Mesenchymal stem cell (in vitro differentiated cells and primary cell): ENCODE results near the gene TRAPPC10.

Source experiments
- DNase-seq: peaks from one replicate; pipeline ENCODE4 v3.0.0-alpha.2; 2013
- H2AFZ ChIP-seq: one replicate; pipeline ENCODE4 v1.6.1; 2013; ENCODE audit warnings: low read depth, mild to moderate bottlenecking, control low read depth, inconsistent platforms, low read length, moderate library complexity
- H2AK5ac ChIP-seq: 2 replicates; pipeline ENCODE4 v1.6.1; 2013; ENCODE audit warnings: low read length, moderate library complexity, mild to moderate bottlenecking, inconsistent platforms; ENCODE audit not compliant: severe bottlenecking
- H2BK120ac ChIP-seq: one replicate; pipeline ENCODE4 v1.6.1; 2013; ENCODE audit warnings: low read depth, mild to moderate bottlenecking, inconsistent platforms, low read length, moderate library complexity
- H2BK12ac ChIP-seq, 2 experiments: one replicate each; pipeline ENCODE4 v1.6.1; 2013; ENCODE audit warnings: inconsistent platforms in 2 of 2, low read length in 2 of 2, mild to moderate bottlenecking in 2 of 2, moderate library complexity in 2 of 2, control low read depth in 1 of 2
- H2BK15ac ChIP-seq: one replicate; pipeline ENCODE4 v1.6.1; 2013; ENCODE audit warnings: mild to moderate bottlenecking, low read depth, inconsistent platforms; ENCODE audit not compliant: poor library complexity, severe bottlenecking
- H2BK5ac ChIP-seq: 2 replicates; pipeline ENCODE4 v1.6.1; 2013; ENCODE audit warnings: low read depth, mild to moderate bottlenecking, low read length, control low read depth, inconsistent platforms; ENCODE audit not compliant: poor library complexity, severe bottlenecking
- H3K14ac ChIP-seq, 2 experiments: one replicate each; pipeline ENCODE4 v1.6.1; 2013; ENCODE audit warnings: inconsistent platforms in 2 of 2, low read length in 2 of 2, control low read depth in 1 of 2, mild to moderate bottlenecking in 1 of 2, moderate library complexity in 1 of 2
- H3K18ac ChIP-seq, 2 experiments: one replicate each; pipeline ENCODE4 v1.6.1; 2013; ENCODE audit warnings: inconsistent platforms in 2 of 2, low read length in 2 of 2, control low read depth in 1 of 2, low read depth in 1 of 2, mild to moderate bottlenecking in 1 of 2
- H3K23ac ChIP-seq, 2 experiments: one replicate each; pipeline ENCODE4 v1.6.1; 2013; ENCODE audit warnings: inconsistent platforms in 2 of 2, low read length in 2 of 2, mild to moderate bottlenecking in 2 of 2, moderate library complexity in 2 of 2, control low read depth in 1 of 2
- H3K27ac ChIP-seq: 2 replicates; pipeline ENCODE4 v1.5.1; 2013; ENCODE audit warnings: mild to moderate bottlenecking, moderate library complexity, low read length, control low read depth, inconsistent platforms; ENCODE audit not compliant: poor library complexity, severe bottlenecking
- H3K27me3 ChIP-seq, 2 experiments: 2 replicates each; pipeline versions ENCODE4 v1.6.1 to v1.7.0; 2013; ENCODE audit warnings: low read length in 2 of 2, mild to moderate bottlenecking in 2 of 2, moderate library complexity in 2 of 2, control low read depth in 1 of 2, inconsistent platforms in 1 of 2; ENCODE audit not compliant: control insufficient read depth in 1 of 2, insufficient read depth in 1 of 2
- H3K36me3 ChIP-seq, 2 experiments: 2 replicates each; pipeline versions ENCODE4 v1.6.1 to v1.7.0; 2013; ENCODE audit warnings: low read length in 2 of 2, control low read depth in 1 of 2, inconsistent platforms in 1 of 2, low read depth in 1 of 2, mild to moderate bottlenecking in 1 of 2; ENCODE audit not compliant: insufficient read depth in 2 of 2, control insufficient read depth in 1 of 2
- H3K4ac ChIP-seq, 2 experiments: one replicate each; pipeline ENCODE4 v1.6.1; 2013; ENCODE audit warnings: inconsistent platforms in 2 of 2, low read length in 2 of 2, mild to moderate bottlenecking in 2 of 2, moderate library complexity in 2 of 2, control low read depth in 1 of 2, low read depth in 1 of 2
- H3K4me1 ChIP-seq: 2 replicates; pipeline ENCODE4 v1.6.1; 2013; ENCODE audit warnings: low read depth, low read length, control low read depth; ENCODE audit not compliant: control insufficient read depth, insufficient read depth
- H3K4me2 ChIP-seq: 2 replicates; pipeline ENCODE4 v1.6.1; 2013; ENCODE audit warnings: low read length, mild to moderate bottlenecking, inconsistent platforms; ENCODE audit not compliant: poor library complexity, severe bottlenecking
- H3K4me3 ChIP-seq, 2 experiments: 2 replicates each; pipeline versions ENCODE4 v1.5.1 to v1.7.0; 2013; ENCODE audit warnings: low read length in 2 of 2, mild to moderate bottlenecking in 2 of 2, control low read depth in 1 of 2, low read depth in 1 of 2; ENCODE audit not compliant: insufficient read depth in 1 of 2
- H3K79me1 ChIP-seq: replicated peaks from 2 replicates; pipeline ENCODE4 v1.6.1; 2013; ENCODE audit warnings: mild to moderate bottlenecking, control low read depth, low read length, inconsistent platforms; ENCODE audit not compliant: poor library complexity, severe bottlenecking
- H3K9ac ChIP-seq: 2 replicates; pipeline ENCODE4 v1.7.0; 2013; ENCODE audit warnings: mild to moderate bottlenecking, low read length, moderate library complexity
- H3K9me3 ChIP-seq: 2 replicates; pipeline ENCODE4 v1.7.0; 2013; ENCODE audit warnings: mild to moderate bottlenecking, low read length; ENCODE audit not compliant: control insufficient read depth
- H4K8ac ChIP-seq: one replicate; pipeline ENCODE4 v1.6.1; 2013; ENCODE audit warnings: inconsistent platforms, mild to moderate bottlenecking, low read length, moderate library complexity
- H4K91ac ChIP-seq: one replicate; pipeline ENCODE4 v1.6.1; 2013; ENCODE audit warnings: mild to moderate bottlenecking, low read length, inconsistent platforms
- WGBS: methylation state at CpG from one replicate; pipeline ENCODE4 v1.1.7; 2013; ENCODE audit warnings: mixed read lengths; 5-methylcytosine and 5-hydroxymethylcytosine counted together

The TRAPPC10 gene

GRCh38 chr21:43974791-43975468, 37.2 kb upstream of the TRAPPC10 start:
- Histone ChIP-seq H4K91ac (no peak overlapping the region), H3K27me3 (no peaks in the 10 kb centered on the region), H2AK5ac (no peak overlapping the region), H3K14ac (peak overlapping the region in 1 of 2 experiments; percentile 5), H3K4me1 (peaks cover 15% of the 10 kb centered on the region), H3K27ac (no peak overlapping the region), H3K36me3 (peaks cover 25 to 48% of the 10 kb centered on the region in 2 experiments), H3K23ac (peak overlapping the region in 1 of 2 experiments; percentile 28), H3K18ac (peak overlapping the region in 1 of 2 experiments; percentile 64), H3K9me3 (no peaks in the 10 kb centered on the region), H3K4me3 (no peak overlapping the region), H2BK120ac (no peak overlapping the region), H3K4ac (no peak overlapping the region), H2BK12ac (peak overlapping the region in 1 of 2 experiments; percentile 45), H2BK5ac (no peak overlapping the region), H3K4me2 (no peak overlapping the region), H3K79me1 (no peaks in the 10 kb centered on the region), H2AFZ (no peak overlapping the region), H3K9ac (peak overlapping the region; percentile 23), H2BK15ac (no peak overlapping the region), H4K8ac (no peak overlapping the region)
- WGBS: 91% methylated on average over 16 of the region's 16 CpGs
- DNase-seq: no peak

GRCh38 chr21:43975469-43976098, 36.5 kb upstream of the TRAPPC10 start:
- no peak overlapping the region for H2BK12ac ChIP-seq
- H3K4me1 ChIP-seq: peaks cover 18% of the 10 kb centered on the region
- WGBS: 29% methylated on average over 22 of the region's 24 CpGs
- H4K8ac ChIP-seq: no peak overlapping the region
- no peak overlapping the region for H2BK5ac ChIP-seq
- no peaks in the 10 kb centered on the region for H3K27me3 ChIP-seq
- H3K4ac ChIP-seq: no peak overlapping the region
- H2AK5ac ChIP-seq: no peak overlapping the region
- peaks cover 20 to 46% of the 10 kb centered on the region in 2 experiments for H3K36me3 ChIP-seq
- H3K9ac ChIP-seq: peak overlapping the region; percentile 23
- no peak overlapping the region for H3K23ac ChIP-seq
- H2BK120ac ChIP-seq: no peak overlapping the region
- peak overlapping the region; percentile 36 for H3K4me2 ChIP-seq
- H3K14ac ChIP-seq: peak overlapping the region in 1 of 2 experiments; percentile 5
- H3K27ac ChIP-seq: no peak overlapping the region
- no peak overlapping the region for H4K91ac ChIP-seq
- no peak overlapping the region for H2AFZ ChIP-seq
- no peak overlapping the region for H2BK15ac ChIP-seq
- no peaks in the 10 kb centered on the region for H3K79me1 ChIP-seq
- peak overlapping the region in 1 of 2 experiments; percentile 64 for H3K18ac ChIP-seq
- DNase-seq: peak; percentile 64
- no peaks in the 10 kb centered on the region for H3K9me3 ChIP-seq
- H3K4me3 ChIP-seq: peak overlapping the region in 1 of 2 experiments; percentile 39

GRCh38 chr21:43976661-43977060, 35.4 kb upstream of the TRAPPC10 start:
- H3K9me3 ChIP-seq: no peaks in the 10 kb centered on the region
- H3K4me3 ChIP-seq: no peak overlapping the region
- H3K27me3 ChIP-seq: no peaks in the 10 kb centered on the region
- H3K27ac ChIP-seq: no peak overlapping the region
- no peak overlapping the region for H2AFZ ChIP-seq
- H2BK120ac ChIP-seq: no peak overlapping the region
- H2BK5ac ChIP-seq: no peak overlapping the region
- H3K14ac ChIP-seq: no peak overlapping the region
- 86% methylated on average over 7 of the region's 9 CpGs for WGBS
- no peak overlapping the region for H2BK12ac ChIP-seq
- H2AK5ac ChIP-seq: no peak overlapping the region
- H4K91ac ChIP-seq: no peak overlapping the region
- no peak overlapping the region for H3K23ac ChIP-seq
- no peak overlapping the region for H2BK15ac ChIP-seq
- H3K18ac ChIP-seq: no peak overlapping the region
- no peak overlapping the region for H4K8ac ChIP-seq
- no peak overlapping the region for H3K4me2 ChIP-seq
- peaks cover 19 to 45% of the 10 kb centered on the region in 2 experiments for H3K36me3 ChIP-seq
- H3K79me1 ChIP-seq: no peaks in the 10 kb centered on the region
- H3K9ac ChIP-seq: no peak overlapping the region
- DNase-seq: no peak
- no peak overlapping the region for H3K4ac ChIP-seq
- H3K4me1 ChIP-seq: peaks cover 21% of the 10 kb centered on the region

- H3K27ac ChIP-seq: no peak overlapping the region
- 97% methylated on average over 7 of the region's 10 CpGs for WGBS
- H3K4ac ChIP-seq: no peak overlapping the region
- no peak overlapping the region for H4K91ac ChIP-seq
- no peak overlapping the region for H2BK5ac ChIP-seq
- H3K27me3 ChIP-seq: no peaks in the 10 kb centered on the region
- H4K8ac ChIP-seq: no peak overlapping the region
- no peak for DNase-seq
- H2BK12ac ChIP-seq: no peak overlapping the region
- no peak overlapping the region for H3K4me3 ChIP-seq
- H2AFZ ChIP-seq: no peak overlapping the region
- H2BK15ac ChIP-seq: no peak overlapping the region
- H2AK5ac ChIP-seq: no peak overlapping the region
- H3K14ac ChIP-seq: no peak overlapping the region
- no peak overlapping the region for H2BK120ac ChIP-seq
- no peaks in the 10 kb centered on the region for H3K79me1 ChIP-seq
- peaks cover 28% of the 10 kb centered on the region for H3K4me1 ChIP-seq
- H3K4me2 ChIP-seq: no peak overlapping the region
- H3K36me3 ChIP-seq: peaks cover 18 to 44% of the 10 kb centered on the region in 2 experiments
- no peaks in the 10 kb centered on the region for H3K9me3 ChIP-seq
- no peak overlapping the region for H3K18ac ChIP-seq
- no peak overlapping the region for H3K9ac ChIP-seq
- no peak overlapping the region for H3K23ac ChIP-seq
Measured at GRCh38 chr21:43978060-43978459, 34.0 kb upstream of the TRAPPC10 start.
